Neural cell (in vitro differentiated cells): ENCODE measurements around the gene PCED1A. TPM values are rescaled to one million over a fixed set of nuclear protein-coding genes. Genes with fewer than 3 reads are reported as not detected.

Experiments used
- polyA plus RNA-seq: library from polyadenylated mRNA; depleted of rRNA; stranded (reverse); fragments of >200 nt; gene quantifications from 2 replicates; pipeline ENCODE4 v1.2.3, GENCODE V29; 2014

PCED1A gene
- polyA plus RNA-seq, 1 donor from 2014 or later: 132 TPM

Other genes with a start within 250 kb of the PCED1A start
- gene NOP56, start 188.0 kb downstream of the PCED1A start, polyA plus RNA-seq: 184 and 188 TPM in 2 replicates
- 296 and 307 TPM in 2 replicates for gene IDH3B, start 176.4 kb downstream of the PCED1A start, polyA plus RNA-seq
- gene EBF4, start 147.9 kb downstream of the PCED1A start, polyA plus RNA-seq: 10.3 and 13.2 TPM in 2 replicates
- gene CPXM1, start 40.0 kb downstream of the PCED1A start, polyA plus RNA-seq: 42.1 and 44.0 TPM in 2 replicates
- not detected in 2 replicates for gene C20orf141, start 25.7 kb downstream of the PCED1A start, polyA plus RNA-seq
- not detected in 2 replicates for gene TMEM239, start 24.3 kb downstream of the PCED1A start, polyA plus RNA-seq
- 117 and 150 TPM in 2 replicates for gene VPS16, start 90 bp upstream of the PCED1A start, polyA plus RNA-seq
- gene PTPRA, start 32.8 kb upstream of the PCED1A start, polyA plus RNA-seq: 68.2 and 69.1 TPM in 2 replicates
- gene GNRH2, start 203.0 kb upstream of the PCED1A start, polyA plus RNA-seq: 1.9 and 3.0 TPM in 2 replicates
- 134 and 142 TPM in 2 replicates for gene MRPS26, start 205.4 kb upstream of the PCED1A start, polyA plus RNA-seq
- gene OXT, start 231.0 kb upstream of the PCED1A start, polyA plus RNA-seq: not detected in 2 replicates
- not detected in 2 replicates for gene AVP, start 244.1 kb upstream of the PCED1A start, polyA plus RNA-seq